ENCODE results near the gene HIVEP1. TPM values are rescaled to one million over a fixed set of nuclear protein-coding genes. Genes with fewer than 3 reads are reported as not detected.

Gene HIVEP1
- total RNA-seq, 2 experiments from 2014 or later: 43.2 to 43.8 TPM

DNA sequence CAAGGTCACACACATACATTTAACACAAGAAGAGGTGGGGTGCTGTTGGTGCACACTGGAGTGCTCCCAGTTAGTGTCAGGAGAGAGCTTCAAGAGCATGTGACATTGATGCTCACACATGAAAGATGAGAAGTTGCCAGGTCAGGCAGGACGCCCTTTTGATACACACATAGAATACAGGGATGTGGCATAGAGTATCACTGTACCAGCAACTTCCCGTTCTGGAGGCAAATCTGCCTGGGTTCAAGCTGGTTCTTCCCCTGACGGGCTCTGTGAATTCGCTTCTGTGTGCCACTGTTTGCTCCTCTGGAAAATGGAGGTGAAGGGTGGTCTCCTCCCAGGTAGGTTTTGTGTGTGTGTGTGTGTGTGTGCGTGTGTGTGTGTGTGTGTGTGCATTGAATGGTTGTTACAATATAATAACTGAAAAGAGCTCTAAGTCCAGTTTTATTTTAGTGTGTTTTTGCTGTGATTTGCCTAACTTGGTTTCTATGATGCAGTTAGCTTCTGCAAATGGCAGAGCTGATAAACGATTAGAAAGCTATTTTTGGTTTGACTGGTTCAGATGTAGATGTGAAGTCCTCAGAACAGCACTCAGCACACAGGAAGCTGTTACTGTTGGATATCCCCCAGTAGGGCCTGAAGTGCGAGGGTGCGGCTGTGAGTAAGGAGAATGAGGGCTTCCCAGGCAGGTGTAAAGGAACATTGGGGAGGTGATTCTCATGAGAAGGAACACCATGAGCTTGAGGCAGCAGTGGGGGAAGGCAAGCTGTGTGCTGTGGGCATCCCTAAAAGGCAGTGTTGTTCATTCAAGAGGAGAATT is 53.4 kb downstream of the HIVEP1 start:
- H3K27ac Mint-ChIP-seq: peak overlapping the region; percentile 62
- H3K4me1 Mint-ChIP-seq (ENCODE audit: low read depth): peaks cover 55% of the 10 kb centered on the region
- DNase-seq: peak; percentile 48
- POLR2A ChIA-PET: interaction anchor here (0.6 to 1.1 kb wide), 2 partner anchors 52 to 354 kb away, joined by 3 to 5 read pairs; no protein-coding TSS in a partner anchor
- peaks cover 3% of the 10 kb centered on the region for H3K36me3 Mint-ChIP-seq
- no peaks in the 10 kb centered on the region for H3K9me3 Mint-ChIP-seq
- H3K4me3 Mint-ChIP-seq: no peak overlapping the region
- CTCF ChIA-PET: interaction anchor here (0.6 to 1.6 kb wide), 6 partner anchors 10 to 238 kb away, joined by 3 to 8 read pairs (median 4); no protein-coding TSS in a partner anchor
- intact Hi-C loops (cut with micrococcal nuclease): loop anchor here (2.0 kb wide), 1 partner anchor 53 kb away; no protein-coding TSS in a partner anchor
- no peaks in the 10 kb centered on the region for H3K27me3 Mint-ChIP-seq

DNA sequence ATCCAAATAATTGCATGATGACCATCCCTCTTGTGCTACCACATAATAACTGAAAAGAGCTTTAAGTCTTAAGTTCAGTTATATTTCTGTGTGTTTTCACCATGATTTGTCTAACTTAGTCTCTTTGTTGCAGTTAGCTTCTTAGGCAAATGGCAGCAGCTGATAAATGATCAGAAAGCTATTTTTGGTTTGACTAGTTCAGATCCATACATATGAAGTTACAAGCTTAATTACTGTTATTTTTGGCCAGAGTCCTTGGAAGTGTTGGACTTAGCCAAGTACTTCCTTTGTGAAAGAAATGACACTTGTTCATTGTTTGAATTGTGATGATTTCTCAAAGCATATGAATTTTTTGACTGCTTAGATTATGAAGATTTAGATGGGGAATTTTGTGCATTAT is 54.2 kb downstream of the HIVEP1 start:
- no peak for DNase-seq
- H3K9me3 Mint-ChIP-seq: no peaks in the 10 kb centered on the region
- ChIA-PET CTCF (interaction anchor here (0.6 to 1.6 kb wide), 6 partner anchors 9 to 238 kb away, joined by 3 to 8 read pairs (median 4); no protein-coding TSS in a partner anchor), POLR2A (interaction anchor here (0.6 to 1.1 kb wide), 2 partner anchors 53 to 355 kb away, joined by 3 to 5 read pairs; no protein-coding TSS in a partner anchor)
- no peaks in the 10 kb centered on the region for H3K27me3 Mint-ChIP-seq
- peaks cover 54% of the 10 kb centered on the region for H3K4me1 Mint-ChIP-seq (ENCODE audit: low read depth)
- intact Hi-C loops (cut with micrococcal nuclease): no loop called here
- H3K36me3 Mint-ChIP-seq: peaks cover 5% of the 10 kb centered on the region
- H3K27ac Mint-ChIP-seq: peak overlapping the region; percentile 62
- no peak overlapping the region for H3K4me3 Mint-ChIP-seq

DNA sequence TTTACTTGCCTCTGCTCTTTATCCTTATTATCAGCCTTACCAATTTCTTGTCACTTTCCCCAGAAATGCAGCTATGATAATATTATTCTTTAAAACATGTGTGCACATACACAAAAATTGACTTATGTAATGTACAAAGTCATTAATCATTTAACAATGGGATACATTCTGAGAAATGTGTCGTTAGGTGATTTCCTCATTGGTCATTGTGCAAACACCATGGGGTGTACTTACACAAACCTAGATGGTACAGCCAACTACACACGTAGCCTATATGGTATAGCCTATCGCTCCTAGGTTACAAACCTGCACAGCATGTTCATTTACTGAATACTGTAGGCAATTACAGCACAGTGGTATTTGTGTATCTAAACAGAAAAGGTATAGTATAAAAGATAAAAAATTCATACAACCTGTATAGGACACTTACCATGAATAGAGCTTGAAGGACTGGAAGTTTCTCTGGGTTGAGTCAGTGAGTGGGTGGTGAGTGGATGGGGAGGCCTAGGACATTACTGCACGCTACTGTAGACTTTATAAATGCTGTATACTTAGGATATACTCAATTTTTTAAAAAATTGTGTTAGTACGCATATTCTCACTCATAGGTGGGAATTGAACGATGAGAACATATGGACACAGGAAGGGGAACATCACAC is 56.9 kb downstream of the HIVEP1 start:
- Mint-ChIP-seq H3K4me3 (no peak overlapping the region), H3K4me1 (ENCODE audit: low read depth) (peaks cover 49% of the 10 kb centered on the region), H3K9me3 (no peaks in the 10 kb centered on the region), H3K27me3 (no peaks in the 10 kb centered on the region), H3K27ac (no peak overlapping the region), H3K36me3 (peaks cover 5% of the 10 kb centered on the region)
- POLR2A ChIA-PET: no interaction called here
- CTCF ChIA-PET: no interaction called here
- no peak for DNase-seq
- intact Hi-C loops (cut with micrococcal nuclease): no loop called here

DNA sequence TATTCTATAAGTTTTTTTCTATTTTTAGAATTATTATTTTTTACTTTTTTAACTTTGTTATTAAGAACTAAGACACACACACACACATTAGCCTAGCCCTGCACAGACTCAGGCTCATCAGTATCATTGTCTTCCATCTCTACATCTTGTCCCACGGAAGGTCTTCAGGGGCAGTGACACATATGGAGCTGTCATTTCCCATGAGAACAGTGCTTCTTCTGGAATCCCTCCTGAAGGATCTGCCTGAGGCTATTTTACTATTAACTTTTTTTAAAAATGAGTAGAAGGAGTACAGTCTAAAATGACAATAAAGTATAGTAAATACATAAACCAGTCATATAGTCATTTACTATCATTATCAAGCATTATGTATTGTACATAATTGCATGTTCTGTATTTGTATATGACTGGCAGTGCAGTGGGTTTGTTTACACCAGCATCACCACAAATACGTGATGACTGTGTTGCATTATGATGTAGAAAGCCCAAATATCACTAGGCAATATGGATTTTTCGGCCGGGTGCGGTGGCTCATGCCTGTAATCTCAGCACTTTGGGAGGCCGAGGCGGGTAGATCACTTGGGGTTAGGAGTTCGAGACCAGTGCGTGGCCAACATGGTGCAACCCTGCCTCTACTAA is 57.9 kb downstream of the HIVEP1 start:
- Mint-ChIP-seq H3K4me1 (ENCODE audit: low read depth) (peaks cover 42% of the 10 kb centered on the region), H3K27ac (no peak overlapping the region), H3K27me3 (no peaks in the 10 kb centered on the region), H3K4me3 (no peak overlapping the region), H3K9me3 (no peaks in the 10 kb centered on the region), H3K36me3 (peaks cover 5% of the 10 kb centered on the region)
- intact Hi-C loops (cut with micrococcal nuclease): no loop called here
- POLR2A ChIA-PET: no interaction called here
- CTCF ChIA-PET: no interaction called here
- DNase-seq: no peak

DNA sequence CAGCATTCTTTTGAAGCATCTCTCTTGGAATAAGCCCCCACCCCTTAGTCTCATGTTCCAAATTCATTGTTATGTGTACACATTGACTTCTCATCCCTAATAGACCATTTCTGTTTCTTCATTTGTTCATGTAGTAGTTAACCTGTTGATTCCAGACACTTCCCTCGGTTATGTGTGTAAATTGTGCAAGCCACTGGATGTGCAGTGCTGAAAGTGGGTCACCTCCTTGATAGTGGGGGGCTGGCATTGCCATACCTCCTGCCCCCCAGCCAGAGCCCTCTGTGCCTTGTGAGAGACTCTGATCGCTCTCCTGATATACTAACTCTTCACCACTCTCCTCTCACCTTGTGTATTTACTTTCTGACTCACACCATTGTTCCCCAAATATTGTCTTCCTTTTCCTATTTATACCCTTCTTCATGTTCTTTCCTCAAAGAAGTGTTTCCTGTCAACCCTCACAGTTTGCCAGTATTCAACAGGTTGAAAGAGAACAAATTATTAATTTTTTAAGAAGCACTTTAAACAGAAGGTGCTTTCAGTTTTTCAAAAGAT is 59.0 kb downstream of the HIVEP1 start:
- Mint-ChIP-seq H3K27ac (no peak overlapping the region), H3K4me1 (ENCODE audit: low read depth) (peaks cover 35% of the 10 kb centered on the region), H3K4me3 (no peak overlapping the region), H3K36me3 (peaks cover 5% of the 10 kb centered on the region), H3K27me3 (no peaks in the 10 kb centered on the region), H3K9me3 (no peaks in the 10 kb centered on the region)
- DNase-seq: no peak
- POLR2A ChIA-PET: no interaction called here
- CTCF ChIA-PET: no interaction called here
- intact Hi-C loops (cut with micrococcal nuclease): no loop called here

DNA sequence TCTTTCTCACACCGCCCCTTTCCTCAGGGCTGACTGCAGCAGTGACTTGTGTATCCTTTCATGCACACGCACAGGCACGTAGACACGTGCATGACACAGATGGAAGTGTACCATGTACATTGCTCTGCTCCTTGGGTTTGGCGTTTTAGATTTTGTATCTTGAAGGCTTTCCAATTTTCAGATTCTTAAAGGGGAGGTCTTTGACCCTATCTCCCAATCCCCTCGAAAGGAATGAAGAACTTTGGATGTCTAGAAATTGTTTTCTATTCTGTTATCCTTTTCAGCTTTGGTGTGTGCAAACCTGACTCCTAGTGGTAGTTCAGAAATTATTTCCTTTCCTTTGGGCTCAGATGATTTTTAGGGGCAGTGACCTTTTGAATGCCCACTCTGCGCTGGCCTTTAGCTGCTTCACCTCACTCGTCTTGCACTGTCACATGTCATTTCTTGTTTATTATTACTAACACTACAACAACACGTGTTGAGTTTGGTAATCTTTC is 63.0 kb downstream of the HIVEP1 start:
- Mint-ChIP-seq H3K9me3 (no peaks in the 10 kb centered on the region), H3K27ac (no peak overlapping the region), H3K27me3 (no peaks in the 10 kb centered on the region), H3K36me3 (peaks cover 10% of the 10 kb centered on the region), H3K4me1 (ENCODE audit: low read depth) (peaks cover 41% of the 10 kb centered on the region), H3K4me3 (no peak overlapping the region)
- ChIA-PET CTCF (interaction anchor here (0.7 to 1.5 kb wide), 4 partner anchors 9 to 409 kb away, joined by 3 to 4 read pairs (median 4); no protein-coding TSS in a partner anchor), POLR2A (no interaction called here)
- intact Hi-C loops (cut with micrococcal nuclease): no loop called here
- DNase-seq: no peak

DNA sequence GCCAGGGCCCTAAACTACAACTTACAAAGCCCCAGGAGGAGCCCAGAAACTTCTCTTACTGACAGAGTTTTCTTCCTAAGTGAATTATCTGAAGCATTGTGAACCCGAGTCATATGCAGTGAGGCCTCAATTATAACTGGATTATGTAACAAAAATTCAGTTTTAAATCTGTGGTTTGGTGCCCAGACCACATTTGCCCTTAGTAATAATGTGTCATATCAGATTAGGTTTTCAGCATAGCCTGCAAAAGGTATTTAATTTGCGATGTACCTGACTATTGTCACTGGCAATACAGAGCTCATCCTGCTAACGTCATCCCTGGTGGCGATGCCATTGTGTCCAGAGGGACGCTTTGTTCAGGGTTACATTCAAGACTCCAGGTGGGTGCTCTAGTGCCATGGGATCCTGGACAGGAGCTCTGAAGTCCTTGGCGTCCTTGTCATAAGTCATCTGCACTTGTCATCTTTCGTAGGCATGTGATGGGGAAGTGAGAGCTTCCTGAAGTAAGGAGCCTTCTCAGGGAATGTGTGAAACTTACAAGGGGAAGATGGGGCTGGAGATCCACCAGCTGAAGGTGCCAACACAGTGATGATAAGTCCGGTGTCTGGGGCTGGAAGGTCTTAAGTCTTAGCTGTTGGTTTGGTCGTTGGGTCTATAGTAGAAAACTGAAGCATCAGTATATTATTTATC is 65.1 kb downstream of the HIVEP1 start:
- CTCF ChIA-PET: interaction anchor here (0.9 kb wide), 1 partner anchor 11 kb away, joined by 4 read pairs; no protein-coding TSS in a partner anchor
- Mint-ChIP-seq H3K27me3 (no peaks in the 10 kb centered on the region), H3K9me3 (no peaks in the 10 kb centered on the region), H3K36me3 (peaks cover 8% of the 10 kb centered on the region), H3K27ac (peak overlapping the region; percentile 15), H3K4me1 (ENCODE audit: low read depth) (peaks cover 45% of the 10 kb centered on the region), H3K4me3 (no peak overlapping the region)
- POLR2A ChIA-PET: no interaction called here
- DNase-seq: no peak
- intact Hi-C loops (cut with micrococcal nuclease): no loop called here

DNA sequence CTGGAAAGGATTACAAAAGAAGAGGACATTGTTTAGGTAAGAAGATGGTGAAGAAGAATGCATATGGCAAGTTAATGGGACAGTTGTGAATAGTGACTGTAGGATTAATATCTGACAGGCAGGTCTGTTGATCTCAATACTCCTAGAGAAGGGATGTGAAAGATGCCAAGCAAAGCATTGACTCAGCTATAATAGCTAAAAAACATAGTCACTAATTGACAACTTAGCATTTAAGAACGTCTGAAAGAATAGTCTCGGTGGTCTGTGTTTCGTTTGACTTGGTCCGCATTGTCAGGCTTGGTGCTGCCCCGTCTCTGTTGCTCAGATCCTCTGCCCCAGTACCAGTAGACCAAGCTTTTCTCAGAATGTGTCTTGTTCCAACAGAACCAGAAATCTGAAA is 65.9 kb downstream of the HIVEP1 start:
- Mint-ChIP-seq H3K27me3 (no peaks in the 10 kb centered on the region), H3K4me1 (ENCODE audit: low read depth) (peaks cover 42% of the 10 kb centered on the region), H3K36me3 (peaks cover 8% of the 10 kb centered on the region), H3K9me3 (no peaks in the 10 kb centered on the region), H3K4me3 (no peak overlapping the region), H3K27ac (no peak overlapping the region)
- DNase-seq: no peak
- ChIA-PET POLR2A (interaction anchor here (1.0 kb wide), 1 partner anchor 15 kb away, joined by 3 read pairs; no protein-coding TSS in a partner anchor), CTCF (interaction anchor here (0.9 kb wide), 1 partner anchor 12 kb away, joined by 4 read pairs; no protein-coding TSS in a partner anchor)
- intact Hi-C loops (cut with micrococcal nuclease): no loop called here

DNA sequence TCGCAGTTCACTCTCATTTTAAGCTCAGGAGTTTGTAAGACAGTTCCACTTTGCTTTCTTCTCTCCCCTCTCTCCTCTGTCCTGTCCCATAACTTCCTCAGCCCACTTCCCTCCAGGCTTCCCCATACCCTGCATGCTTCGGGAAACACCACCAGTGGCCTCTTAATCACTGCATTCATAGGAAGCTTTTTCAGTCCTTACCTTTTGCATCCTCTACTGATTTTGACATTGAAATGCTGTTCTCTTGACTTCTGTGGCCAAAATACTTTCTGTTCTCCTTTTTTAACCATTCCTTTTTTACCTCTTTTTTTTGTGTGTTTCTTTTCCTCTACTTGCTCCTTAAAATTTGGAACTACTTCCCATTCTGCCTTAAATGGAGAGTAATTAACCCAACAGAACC is 69.7 kb downstream of the HIVEP1 start:
- no peak overlapping the region for H3K4me3 Mint-ChIP-seq
- intact Hi-C loops (cut with micrococcal nuclease): no loop called here
- H3K4me1 Mint-ChIP-seq (ENCODE audit: low read depth): peaks cover 49% of the 10 kb centered on the region
- no peak overlapping the region for H3K27ac Mint-ChIP-seq
- H3K36me3 Mint-ChIP-seq: peaks cover 8% of the 10 kb centered on the region
- no peaks in the 10 kb centered on the region for H3K9me3 Mint-ChIP-seq
- H3K27me3 Mint-ChIP-seq: no peaks in the 10 kb centered on the region
- ChIA-PET POLR2A (no interaction called here), CTCF (no interaction called here)
- no peak for DNase-seq

DNA sequence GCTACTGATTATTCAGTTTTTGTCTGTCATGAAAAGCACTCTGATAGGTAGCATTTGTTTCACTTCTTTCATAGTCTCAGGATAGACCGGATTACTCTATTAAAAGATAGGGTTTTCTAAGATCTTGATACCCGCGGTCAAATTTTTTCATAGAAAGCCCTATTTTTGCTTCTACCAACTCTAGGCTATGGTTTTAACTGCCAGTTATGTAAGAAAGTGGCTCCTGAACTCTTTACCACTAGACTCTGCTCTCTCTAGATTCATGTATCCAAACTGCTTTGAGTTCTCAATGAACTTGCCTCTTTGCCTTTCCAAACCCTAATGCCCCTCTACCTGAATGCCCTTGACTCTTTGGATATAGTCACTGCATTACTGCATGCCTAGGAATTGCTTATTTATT is 70.3 kb downstream of the HIVEP1 start:
- peaks cover 43% of the 10 kb centered on the region for H3K4me1 Mint-ChIP-seq (ENCODE audit: low read depth)
- POLR2A ChIA-PET: no interaction called here
- intact Hi-C loops (cut with micrococcal nuclease): no loop called here
- DNase-seq: no peak
- no peak overlapping the region for H3K27ac Mint-ChIP-seq
- CTCF ChIA-PET: no interaction called here
- H3K9me3 Mint-ChIP-seq: no peaks in the 10 kb centered on the region
- no peak overlapping the region for H3K4me3 Mint-ChIP-seq
- H3K27me3 Mint-ChIP-seq: no peaks in the 10 kb centered on the region
- H3K36me3 Mint-ChIP-seq: peaks cover 5% of the 10 kb centered on the region

DNA sequence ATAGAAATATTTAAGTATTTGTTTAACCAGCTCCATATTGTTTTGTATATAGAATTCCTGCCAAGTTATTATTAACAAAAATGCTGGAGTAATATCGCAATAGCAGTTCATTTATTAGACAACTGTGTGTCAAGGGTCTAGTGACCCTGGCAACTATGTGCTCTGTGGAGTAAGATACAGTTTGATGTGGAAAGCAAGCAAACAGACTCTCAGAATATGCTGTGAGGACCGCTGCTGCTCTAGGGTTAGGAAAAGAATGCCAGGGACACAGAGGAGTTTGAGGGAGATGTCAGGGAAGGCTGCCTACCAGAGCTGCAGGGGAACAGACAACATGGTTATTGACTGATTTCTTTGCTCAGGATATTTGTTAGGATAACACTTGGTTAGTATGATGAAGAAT is 71.2 kb downstream of the HIVEP1 start:
- intact Hi-C loops (cut with micrococcal nuclease): no loop called here
- ChIA-PET CTCF (no interaction called here), POLR2A (no interaction called here)
- Mint-ChIP-seq H3K4me3 (no peak overlapping the region), H3K4me1 (ENCODE audit: low read depth) (peaks cover 35% of the 10 kb centered on the region), H3K36me3 (no peaks in the 10 kb centered on the region), H3K27me3 (no peaks in the 10 kb centered on the region), H3K27ac (no peak overlapping the region), H3K9me3 (no peaks in the 10 kb centered on the region)
- no peak for DNase-seq
